Panc1 (cell line): Measurements from ENCODE around the gene DPYD. TPM values are rescaled to one million over a fixed set of nuclear protein-coding genes. Genes with fewer than 3 reads are reported as not detected.
A peak's percentile ranks its signal among the peaks of the same experiment; 100 is the strongest.

ENCODE experiments used
- ATAC-seq: fragments of 200-7000 bp; cut with Tn5 transposase; 2 replicates; pipeline ENCODE4 v1.9.1; 2020; ENCODE audit warnings: mild to moderate bottlenecking, moderate library complexity
- Bru-seq: library from RNA; stranded (reverse); fragments of 400-500 nt; gene quantifications from one replicate; lab custom pipeline; 2021; lab: Mats Ljungman, UMichigan
- BruChase-seq, 2 experiments: library from RNA; stranded (reverse); fragments of 400-500 nt; gene quantifications; one replicate each; lab custom pipeline; 2021; lab: Mats Ljungman, UMichigan
- BruUV-seq: library from RNA; stranded (reverse); fragments of 400-500 nt; replicated peaks from 2 replicates; lab custom pipeline; 2021; lab: Mats Ljungman, UMichigan
- CTCF ChIA-PET: fragments of 300-600 bp; sonication (Branson Sonifier 250); formaldehyde crosslinking; loops from one replicate; lab custom pipeline; 2022; ENCODE audit warnings: antibody characterized with exemption; lab: Charles Lee
- POLR2A ChIA-PET: fragments of 300-600 bp; sonication (Branson Sonifier 250); formaldehyde crosslinking; loops from one replicate; lab custom pipeline; 2022; ENCODE audit warnings: antibody characterized with exemption; lab: Charles Lee
- DNase-seq: peaks from one replicate; pipeline ENCODE4 v3.0.0-alpha.2; 2010; ENCODE audit warnings: low read depth, low spot score
- H3K27ac ChIP-seq: 2 replicates; pipeline ENCODE4 v1.5.1; 2011; ENCODE audit warnings: mild to moderate bottlenecking, low read length, inconsistent platforms
- H3K27me3 ChIP-seq: fragments of 200-500 bp; sonication (Bioruptor generic); 2 replicates; pipeline ENCODE4 v1.6.0; 2014; ENCODE audit warnings: low read length, inconsistent platforms; ENCODE audit not compliant: control insufficient read depth, insufficient read depth
- H3K36me3 ChIP-seq: fragments of 200-500 bp; sonication (Bioruptor generic); 2 replicates; pipeline ENCODE4 v1.5.1; 2014; ENCODE audit warnings: inconsistent platforms, mild to moderate bottlenecking, low read length, moderate library complexity; ENCODE audit not compliant: control insufficient read depth, insufficient read depth
- H3K4me1 ChIP-seq: 2 replicates; pipeline ENCODE4 v1.5.1; 2011; ENCODE audit warnings: inconsistent platforms, mild to moderate bottlenecking, low read length, moderate library complexity; ENCODE audit not compliant: control insufficient read depth, insufficient read depth
- H3K4me3 ChIP-seq, 2 experiments: 2 replicates each; pipeline ENCODE4 v1.5.1; 2011 to 2012; ENCODE audit warnings: low read depth in 2 of 2, low read length in 2 of 2, mild to moderate bottlenecking in 2 of 2, inconsistent platforms in 1 of 2, moderate library complexity in 1 of 2
- H3K9me3 ChIP-seq: fragments of 200-500 bp; sonication (Bioruptor generic); 2 replicates; pipeline ENCODE4 v1.5.1; 2014; ENCODE audit warnings: low read depth, mild to moderate bottlenecking, inconsistent platforms, low read length, moderate library complexity; ENCODE audit not compliant: control insufficient read depth, insufficient read depth
- POLR2AphosphoS5 ChIP-seq: IDR thresholded peaks from 2 replicates; pipeline ENCODE4 v1.6.1; 2012; ENCODE audit warnings: mild to moderate bottlenecking, low read depth, low read length, moderate library complexity
- REST ChIP-seq, 2 experiments: IDR thresholded peaks; 2 replicates each; pipeline ENCODE4 v1.6.1; 2011 to 2012; ENCODE audit warnings: low read depth in 2 of 2, control low read depth in 1 of 2, low read length in 1 of 2, mild to moderate bottlenecking in 1 of 2, moderate library complexity in 1 of 2; ENCODE audit not compliant: insufficient read depth in 1 of 2
- SIN3A ChIP-seq: IDR thresholded peaks from 2 replicates; pipeline ENCODE4 v1.6.1; 2012; ENCODE audit warnings: low read depth, mild to moderate bottlenecking, low read length, moderate library complexity, borderline replicate concordance; ENCODE audit not compliant: insufficient read depth
- TCF7L2 ChIP-seq: IDR thresholded peaks from 2 replicates; pipeline ENCODE4 v1.6.1; 2011; ENCODE audit warnings: mild to moderate bottlenecking, low read depth, low read length, inconsistent platforms
- in situ Hi-C: cut with HindIII; loops from 2 replicates; pipeline ENCODE4 v1.10.0; 2016; ENCODE audit warnings: low sequenced_read_pairs, low pct_unique_long_range_greater_than_20kb
- intact Hi-C: fragments of 100-400 bp; cut with micrococcal nuclease; formaldehyde crosslinking; loops from one replicate; pipeline ENCODE4 v1.10.0; 2022; ENCODE audit not compliant: unreplicated experiment
- long read RNA-seq: library from polyadenylated mRNA; unstranded; transcript quantifications from one replicate; pipeline ENCODE4 v2.0.0, GENCODE V29; 2021; ENCODE audit not compliant: unreplicated experiment
- polyA plus RNA-seq: library from polyadenylated mRNA; unstranded; fragments of >200 nt; gene quantifications from one replicate; pipeline ENCODE4 v1.2.1, GENCODE V29; 2012; ENCODE audit warnings: missing spikeins; ENCODE audit not compliant: insufficient read length
- total RNA-seq: library from RNA; stranded (reverse); gene quantifications from one replicate; pipeline ENCODE4 v1.2.1, GENCODE V29; 2021; ENCODE audit not compliant: unreplicated experiment
- TF ChIP-seq, protein P1 (sequence below): fragments of 450-650 bp; IDR thresholded peaks from 2 replicates; pipeline ENCODE4 v1.5.1; 2017; ENCODE audit warnings: mild to moderate bottlenecking

Gene DPYD
- 2.0 TPM for total RNA-seq
- 0.96 TPM for polyA plus RNA-seq
- percentile 38 among the genes with signal in this experiment for Bru-seq, nascent RNA
- percentile 28 among the genes with signal in this experiment for BruChase-seq, experiment 1, labeled RNA remaining after a 2-hour chase
- BruChase-seq, experiment 2, labeled RNA remaining after a 6-hour chase = percentile 26 among the genes with signal in this experiment
- long read RNA-seq, partial matches to known transcripts = 0 of 2 reads
- long read RNA-seq, other reads (novel, unspliced or antisense) = 1 of 2 reads

- no peak for DNase-seq
- H3K27ac ChIP-seq = peak within 1 kb of the TSS; percentile 29; the same call in 1 of the 2 replicates
Observed at GRCh38 chr1:97920832-97921571, at the start of gene DPYD. Gene DPYD, minus strand, starts transcription at chr1:97921034. Its CDS starts 112 bp downstream, at chr1:97920922.

GRCh38 chr1:97960470-97960869 lies 39.6 kb upstream of the DPYD start:
- H3K9me3 ChIP-seq = no peaks in the 10 kb centered on the region
- no TSS peak for BruUV-seq
- no peaks in the 10 kb centered on the region for H3K27me3 ChIP-seq
- no peaks in the 10 kb centered on the region for H3K4me1 ChIP-seq
- ATAC-seq (no peak), DNase-seq (no peak)
- in situ Hi-C loops (no loop called here), intact Hi-C loops (no loop called here)
- H3K36me3 ChIP-seq = no peaks in the 10 kb centered on the region
- ChIA-PET POLR2A (no interaction called here), CTCF (no interaction called here)
- no peak overlapping the region for H3K4me3 ChIP-seq
- H3K27ac ChIP-seq = no peak overlapping the region
- TF ChIP-seq TCF7L2 (no peak), REST (IDR thresholded peaks at IDR 0.05; ENCODE audit: insufficient read depth in 1 of 2, low read depth in 2 of 2, low read length in 1 of 2) (no peak), SIN3A (no peak), POLR2AphosphoS5 (no peak)
- TF ChIP-seq, protein P1, sequence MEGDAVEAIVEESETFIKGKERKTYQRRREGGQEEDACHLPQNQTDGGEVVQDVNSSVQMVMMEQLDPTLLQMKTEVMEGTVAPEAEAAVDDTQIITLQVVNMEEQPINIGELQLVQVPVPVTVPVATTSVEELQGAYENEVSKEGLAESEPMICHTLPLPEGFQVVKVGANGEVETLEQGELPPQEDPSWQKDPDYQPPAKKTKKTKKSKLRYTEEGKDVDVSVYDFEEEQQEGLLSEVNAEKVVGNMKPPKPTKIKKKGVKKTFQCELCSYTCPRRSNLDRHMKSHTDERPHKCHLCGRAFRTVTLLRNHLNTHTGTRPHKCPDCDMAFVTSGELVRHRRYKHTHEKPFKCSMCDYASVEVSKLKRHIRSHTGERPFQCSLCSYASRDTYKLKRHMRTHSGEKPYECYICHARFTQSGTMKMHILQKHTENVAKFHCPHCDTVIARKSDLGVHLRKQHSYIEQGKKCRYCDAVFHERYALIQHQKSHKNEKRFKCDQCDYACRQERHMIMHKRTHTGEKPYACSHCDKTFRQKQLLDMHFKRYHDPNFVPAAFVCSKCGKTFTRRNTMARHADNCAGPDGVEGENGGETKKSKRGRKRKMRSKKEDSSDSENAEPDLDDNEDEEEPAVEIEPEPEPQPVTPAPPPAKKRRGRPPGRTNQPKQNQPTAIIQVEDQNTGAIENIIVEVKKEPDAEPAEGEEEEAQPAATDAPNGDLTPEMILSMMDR = no peak

More at GRCh38 chr1:97920832-97921571, at the start of gene DPYD:
- ChIA-PET CTCF (no interaction called here), POLR2A (no interaction called here)
- Histone ChIP-seq H3K4me1 (no peaks in the 10 kb centered on the region; the same call in 1 of the 2 replicates), H3K9me3 (no peaks in the 10 kb centered on the region), H3K36me3 (no peaks in the 10 kb centered on the region), H3K4me3 (peak within 1 kb of the TSS; percentile 67 to 86), H3K27me3 (no peaks in the 10 kb centered on the region)
- intact Hi-C loops = no loop called here
- no TSS peak for BruUV-seq
- TF ChIP-seq, protein P1 = no peak
- TF ChIP-seq POLR2AphosphoS5 (no peak), TCF7L2 (no peak), REST (IDR thresholded peaks at IDR 0.05; ENCODE audit: insufficient read depth in 1 of 2, low read depth in 2 of 2, low read length in 1 of 2) (no peak), SIN3A (no peak)
- peak; percentile 98 for ATAC-seq
- in situ Hi-C loops = no loop called here
